Keratinocyte (primary cell): Measurements from ENCODE around the gene MTUS2. TPM values are rescaled to one million over a fixed set of nuclear protein-coding genes. Genes with fewer than 3 reads are reported as not detected.

Experiments used
- DNase-seq: peaks from one replicate; pipeline ENCODE4 v3.0.0-alpha.2; 2011; ENCODE audit warnings: low read depth, missing footprints, low spot score
- FAIRE-seq: peaks from 2 replicates; lab custom pipeline; 2011; peaks lifted over from hg19 to GRCh38; lab: Jason Lieb, UNC
- H2AFZ ChIP-seq: 2 replicates; pipeline ENCODE4 v1.6.0; 2012; ENCODE audit warnings: low read length, control low read depth, inconsistent platforms; ENCODE audit not compliant: control insufficient read depth
- H3K27ac ChIP-seq: 2 replicates; pipeline ENCODE4 v1.5.1; 2011; ENCODE audit warnings: low read length; ENCODE audit not compliant: control insufficient read depth, insufficient read depth
- H3K27me3 ChIP-seq: 3 replicates; pipeline ENCODE4 v1.6.0; 2011; ENCODE audit warnings: low read length; ENCODE audit not compliant: control insufficient read depth, insufficient read depth; ENCODE audit errors: extremely low read depth
- H3K36me3 ChIP-seq, 2 experiments: 2 replicates in 1 of 2; 3 replicates in 1 of 2; pipeline ENCODE4 v1.5.1; 2011; ENCODE audit warnings: low read length in 2 of 2, mild to moderate bottlenecking in 1 of 2; ENCODE audit not compliant: control insufficient read depth in 2 of 2, insufficient read depth in 2 of 2; ENCODE audit errors: extremely low read depth in 1 of 2
- H3K4me1 ChIP-seq: 3 replicates; pipeline ENCODE4 v1.5.1; 2011; ENCODE audit warnings: low read length; ENCODE audit not compliant: control insufficient read depth, insufficient read depth; ENCODE audit errors: extremely low read depth
- H3K4me2 ChIP-seq: 3 replicates; pipeline ENCODE4 v1.6.0; 2011; ENCODE audit warnings: low read depth, low read length; ENCODE audit not compliant: control insufficient read depth, insufficient read depth; ENCODE audit errors: extremely low read depth
- H3K4me3 ChIP-seq, 3 experiments: fragments of 200-600 bp in 1 of 3; sonication (generic) in 1 of 3; 2 replicates in 2 of 3; 3 replicates in 1 of 3; pipeline ENCODE4 v1.5.1; 2011 to 2016; ENCODE audit warnings: low read length in 3 of 3, mild to moderate bottlenecking in 3 of 3, control low read depth in 2 of 3, inconsistent platforms in 1 of 3, low read depth in 1 of 3, mixed read lengths in 1 of 3, mixed run types in 1 of 3, moderate library complexity in 1 of 3; ENCODE audit not compliant: control insufficient read depth in 2 of 3, insufficient read depth in 2 of 3; ENCODE audit errors: extremely low read depth in 1 of 3
- H3K79me2 ChIP-seq: 2 replicates; pipeline ENCODE4 v1.6.0; 2012; ENCODE audit warnings: low read length; ENCODE audit not compliant: control insufficient read depth, insufficient read depth
- H3K9ac ChIP-seq: 3 replicates; pipeline ENCODE4 v1.6.0; 2011; ENCODE audit warnings: low read length; ENCODE audit not compliant: control insufficient read depth, insufficient read depth; ENCODE audit errors: extremely low read depth
- H3K9me1 ChIP-seq: 3 replicates; pipeline ENCODE4 v1.6.0; 2011; ENCODE audit warnings: low read length; ENCODE audit not compliant: control insufficient read depth, insufficient read depth; ENCODE audit errors: extremely low read depth
- H3K9me3 ChIP-seq: 2 replicates; pipeline ENCODE4 v1.5.1; 2012; ENCODE audit warnings: low read depth, low read length; ENCODE audit not compliant: control insufficient read depth
- H4K20me1 ChIP-seq: 3 replicates; pipeline ENCODE4 v1.6.0; 2011; ENCODE audit warnings: low read length; ENCODE audit not compliant: control insufficient read depth, insufficient read depth; ENCODE audit errors: extremely low read depth
- CTCF ChIP-seq, 3 experiments: IDR thresholded peaks in 1 of 3; conservative IDR thresholded peaks in 1 of 3; optimal IDR thresholded peaks in 1 of 3; 2 replicates in 2 of 3; 3 replicates in 1 of 3; pipeline versions ENCODE3 to v1.5.1; 2011; ENCODE audit warnings: low read length in 3 of 3, mild to moderate bottlenecking in 3 of 3, moderate library complexity in 2 of 3, control low read depth in 1 of 3, inconsistent platforms in 1 of 3; ENCODE audit not compliant: insufficient read depth in 2 of 3; ENCODE audit errors: extremely low read depth in 1 of 3
- EZH2 ChIP-seq: IDR thresholded peaks from one replicate; pipeline ENCODE4 v1.6.1; 2012; ENCODE audit warnings: inconsistent platforms, mild to moderate bottlenecking, low read length, moderate library complexity
- dilution Hi-C: fragments of 300-500 bp; cut with MboI; formaldehyde crosslinking; loops from one replicate; pipeline ENCODE4 v1.7.0; 2020; ENCODE audit warnings: low sequenced_read_pairs; ENCODE audit not compliant: extremely low pct_ligation_motif_present
- polyA plus RNA-seq, 5 experiments: library from polyadenylated mRNA; depleted of rRNA in 3 of 5; stranded (reverse) in 3 of 5; stranded (forward) in 1 of 5; unstranded in 1 of 5; fragments of >200 nt; gene quantifications; 1 replicate in 1 of 5; 2 replicates in 3 of 5; 3 replicates in 1 of 5; pipeline versions ENCODE4 v1.2.1 to v1.2.3, GENCODE V29; 2011 to 2012; ENCODE audit warnings: missing spikeins in 2 of 5, low read depth in 1 of 5, low replicate concordance in 1 of 5

MTUS2 gene
- polyA plus RNA-seq, 1 donor (not counting 4 experiments of a cell fraction or from before 2014, with no cell fraction given): 0.17 TPM

GRCh38 chr13:29532116-29532515 lies 712.0 kb downstream of the MTUS2 start:
- H3K27me3 ChIP-seq: no peaks in the 10 kb centered on the region
- no peak for DNase-seq
- dilution Hi-C loops: no loop called here
- peaks cover 51% of the 10 kb centered on the region for H3K79me2 ChIP-seq
- H3K4me2 ChIP-seq: no peak overlapping the region
- no peaks in the 10 kb centered on the region for H3K9me1 ChIP-seq
- H3K36me3 ChIP-seq: peaks cover 56 to 61% of the 10 kb centered on the region in 2 experiments
- no peak overlapping the region for H3K9ac ChIP-seq
- no peak overlapping the region for H3K27ac ChIP-seq
- peak; percentile 48 for FAIRE-seq
- no peak overlapping the region for H2AFZ ChIP-seq
- H3K9me3 ChIP-seq: no peaks in the 10 kb centered on the region
- H3K4me1 ChIP-seq: no peaks in the 10 kb centered on the region
- H4K20me1 ChIP-seq: peaks cover 14% of the 10 kb centered on the region
- no peak overlapping the region for H3K4me3 ChIP-seq
- TF ChIP-seq EZH2 (no peak), CTCF (optimal IDR thresholded peaks at IDR 0.05 in 1 of 3, IDR thresholded peaks at IDR 0.05 in 1 of 3, conservative IDR thresholded peaks at IDR 0.05 in 1 of 3; ENCODE audit: extremely low read depth in 1 of 3, insufficient read depth in 2 of 3, low read length in 3 of 3) (no peak)

GRCh38 chr13:29532821-29533220 lies 712.7 kb downstream of the MTUS2 start:
- Histone ChIP-seq H3K4me2 (no peak overlapping the region), H3K9me1 (no peaks in the 10 kb centered on the region), H2AFZ (no peak overlapping the region), H3K36me3 (peaks cover 51 to 62% of the 10 kb centered on the region in 2 experiments), H3K4me3 (no peak overlapping the region), H3K27me3 (no peaks in the 10 kb centered on the region), H3K9me3 (no peaks in the 10 kb centered on the region), H4K20me1 (peaks cover 15% of the 10 kb centered on the region), H3K9ac (no peak overlapping the region), H3K79me2 (peaks cover 55% of the 10 kb centered on the region), H3K4me1 (no peaks in the 10 kb centered on the region), H3K27ac (no peak overlapping the region)
- dilution Hi-C loops: no loop called here
- DNase-seq (no peak), FAIRE-seq (no peak)
- TF ChIP-seq EZH2 (no peak), CTCF (optimal IDR thresholded peaks at IDR 0.05 in 1 of 3, IDR thresholded peaks at IDR 0.05 in 1 of 3, conservative IDR thresholded peaks at IDR 0.05 in 1 of 3; ENCODE audit: extremely low read depth in 1 of 3, insufficient read depth in 2 of 3, low read length in 3 of 3) (no peak)
